Embryonic facial prominence (tissue), 1 donor: ENCODE measurements around the gene DEPDC5.
"Not testable (repeated sequence)": the region's sequence is repeated elsewhere in the genome, so short reads cannot be mapped to it uniquely, and the experiment has no call there.

Experiments
- DNase-seq: peaks from one replicate; pipeline ENCODE4 v3.0.0-alpha.2; 2016; ENCODE audit errors: extremely low spot score

Gene DEPDC5

DNA sequence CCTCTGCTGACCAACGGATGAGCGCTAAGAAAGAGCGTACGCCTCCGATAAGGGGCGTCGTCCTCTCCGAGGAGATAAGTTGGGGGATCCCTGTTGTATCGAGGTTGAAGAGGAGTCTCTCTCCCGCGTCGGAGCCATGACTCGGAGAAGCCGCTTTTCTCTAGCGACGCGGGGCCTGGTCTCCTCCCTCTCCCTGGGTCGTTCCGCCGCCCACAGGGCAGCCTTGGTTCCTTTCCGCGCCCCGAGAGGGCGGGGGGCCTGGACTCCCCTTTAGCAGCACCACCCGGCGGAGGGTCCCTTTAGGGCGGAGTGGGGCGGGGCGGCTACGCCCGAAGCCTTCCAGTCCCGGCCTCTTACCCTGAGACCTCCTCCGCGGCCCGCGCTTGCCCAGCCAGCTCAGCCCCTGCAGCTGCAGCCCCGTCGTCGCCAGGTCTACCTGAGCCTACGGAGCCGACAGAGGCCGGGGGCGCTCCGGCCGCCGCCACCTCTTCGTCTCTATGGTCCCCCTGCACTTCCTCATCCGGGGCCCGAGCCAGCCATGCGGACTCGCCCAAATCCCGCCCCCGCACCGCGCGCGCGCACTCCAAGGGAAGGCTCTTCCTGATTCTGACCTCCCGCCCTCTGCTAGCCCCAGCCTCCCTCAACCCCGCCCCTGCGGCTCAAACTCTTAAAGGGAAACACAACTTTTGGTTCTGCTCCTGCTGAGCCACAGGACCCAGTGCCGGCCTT, 4.0 kb upstream of the DEPDC5 start, which contains the start of gene PRR14L:
Gene PRR14L, minus strand, starts transcription at position 497 of the 729 bp plus-strand sequence. CDS start 11,272 bp downstream, outside the sequence.
- DNase-seq: peak; percentile 89

DNA sequence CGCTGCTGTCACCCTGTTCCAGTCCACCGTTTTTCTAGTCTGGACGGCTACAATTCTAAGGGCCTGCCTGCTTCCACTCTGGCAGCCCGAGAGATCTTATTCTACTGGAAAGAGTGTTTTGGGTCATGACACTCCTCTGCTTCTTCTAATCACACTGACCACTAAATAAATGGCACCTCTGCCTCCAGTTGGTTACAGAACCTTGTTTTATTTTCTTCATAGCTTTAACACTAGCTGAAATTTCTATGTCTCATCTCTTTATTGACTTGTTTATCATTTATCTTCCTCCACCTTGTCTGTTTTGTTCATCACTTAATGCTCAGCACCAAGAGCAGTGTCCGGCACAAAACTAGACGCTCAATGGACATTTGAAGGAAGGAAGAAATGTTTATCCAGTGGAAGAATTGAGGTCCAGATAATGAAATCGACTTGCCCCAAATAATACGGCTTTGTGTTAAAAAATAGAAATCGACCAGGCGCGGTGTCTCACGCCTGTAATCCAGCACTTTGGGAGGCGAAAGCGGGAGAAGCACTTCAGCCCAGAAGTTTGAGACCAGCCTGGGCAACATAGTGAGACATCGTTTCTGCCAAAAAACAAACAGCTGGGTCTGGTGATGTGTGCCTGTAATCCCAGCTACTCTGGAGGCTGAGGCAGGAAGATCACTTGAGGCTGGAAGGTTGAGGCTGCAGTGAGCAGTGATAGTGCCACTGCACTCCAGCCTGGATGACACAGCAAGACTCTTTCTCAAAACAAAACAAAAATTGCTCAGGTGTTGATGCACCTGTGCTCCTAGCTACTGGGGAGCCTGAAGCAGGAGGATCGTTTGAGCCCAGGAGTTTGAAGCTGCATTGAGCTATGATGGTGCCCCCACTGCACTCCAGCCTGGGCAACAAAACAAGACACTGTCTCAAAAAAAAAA, 3.2 kb upstream of the DEPDC5 start:
- no peak for DNase-seq

DNA sequence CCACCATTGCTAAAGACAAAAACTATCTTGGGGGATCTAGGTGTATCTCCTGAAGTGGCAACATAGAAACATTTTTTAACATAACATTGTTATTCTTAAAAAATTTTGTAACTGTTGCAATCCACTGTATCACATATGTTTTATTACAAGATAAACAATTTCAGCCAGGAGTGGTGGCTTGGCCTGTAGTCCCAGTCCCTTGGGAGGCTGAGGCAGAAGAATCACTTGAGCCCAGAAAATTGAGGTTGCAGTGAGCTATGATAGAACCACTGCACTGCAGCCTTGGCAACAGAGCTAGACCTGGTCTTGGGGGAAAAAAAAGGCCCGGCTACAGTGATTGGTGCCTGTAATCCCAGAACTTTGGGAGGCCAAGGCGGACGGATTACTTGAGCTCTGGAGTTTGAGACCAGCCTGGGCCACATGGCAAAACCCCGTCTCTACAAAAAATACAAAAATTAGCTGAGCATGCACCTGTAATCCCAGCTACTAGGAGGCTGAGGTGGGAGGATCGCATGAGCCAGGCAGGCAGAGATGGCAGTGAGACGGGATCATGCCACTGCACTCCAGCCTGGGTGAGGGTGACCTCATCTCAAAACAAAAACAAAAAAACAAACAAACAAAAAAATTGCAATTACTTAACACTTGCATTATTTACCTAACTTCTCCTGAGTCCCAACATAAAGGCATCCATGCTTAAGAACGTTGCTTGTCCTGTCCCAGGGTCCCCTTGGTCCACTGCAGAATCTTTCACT, 1.5 kb upstream of the DEPDC5 start:
- no peak for DNase-seq

DNA sequence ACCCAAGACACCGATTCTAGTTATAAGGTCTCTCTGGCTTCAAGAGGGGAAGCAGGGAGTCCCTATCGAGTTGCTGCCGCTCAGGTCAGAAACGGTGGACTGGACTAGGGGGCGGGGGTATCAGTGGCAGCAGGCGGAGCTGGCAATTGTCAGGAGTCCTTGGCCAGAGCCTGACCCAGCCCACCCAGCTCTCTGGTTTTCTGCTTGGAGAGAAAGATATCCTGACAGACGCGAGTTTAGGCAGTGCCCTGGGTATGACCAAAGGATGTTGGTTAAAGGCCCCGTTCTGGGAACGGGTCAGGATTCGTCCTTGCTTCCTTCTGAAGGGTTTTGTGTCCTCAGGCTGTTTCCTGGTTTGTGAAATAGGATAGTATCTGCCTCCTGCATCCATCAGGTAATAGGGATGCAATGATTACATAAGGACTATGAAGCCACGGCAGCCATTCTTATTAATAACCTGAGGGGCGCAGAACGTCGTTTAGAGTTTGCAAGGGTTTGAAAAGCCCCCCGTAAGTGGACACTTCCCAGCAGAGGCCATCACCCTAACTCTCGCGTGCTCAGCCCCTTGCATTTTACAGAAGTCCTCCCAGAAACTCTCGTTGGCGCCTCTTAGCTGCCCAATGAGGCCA, 700 bp upstream of the DEPDC5 start:
- DNase-seq: no peak

DNA sequence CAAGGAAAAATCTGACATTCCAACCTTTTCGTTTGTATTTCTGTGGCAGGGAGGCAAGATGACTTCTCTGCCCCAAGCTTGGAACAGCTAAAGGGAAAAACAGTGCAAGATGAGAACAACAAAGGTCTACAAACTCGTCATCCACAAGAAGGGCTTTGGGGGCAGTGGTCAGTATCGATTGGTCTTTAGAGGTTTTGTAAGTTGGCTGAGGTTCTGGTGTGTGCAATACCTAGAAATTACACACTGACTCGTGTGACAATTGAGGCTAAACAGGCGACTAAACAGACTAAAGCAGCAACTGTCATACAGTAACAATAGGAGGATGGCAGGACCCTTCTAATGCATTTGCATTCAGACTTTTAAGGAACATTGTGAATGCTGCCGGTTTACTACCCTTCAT, 994 bp downstream of the DEPDC5 start:
- DNase-seq: no peak

DNA sequence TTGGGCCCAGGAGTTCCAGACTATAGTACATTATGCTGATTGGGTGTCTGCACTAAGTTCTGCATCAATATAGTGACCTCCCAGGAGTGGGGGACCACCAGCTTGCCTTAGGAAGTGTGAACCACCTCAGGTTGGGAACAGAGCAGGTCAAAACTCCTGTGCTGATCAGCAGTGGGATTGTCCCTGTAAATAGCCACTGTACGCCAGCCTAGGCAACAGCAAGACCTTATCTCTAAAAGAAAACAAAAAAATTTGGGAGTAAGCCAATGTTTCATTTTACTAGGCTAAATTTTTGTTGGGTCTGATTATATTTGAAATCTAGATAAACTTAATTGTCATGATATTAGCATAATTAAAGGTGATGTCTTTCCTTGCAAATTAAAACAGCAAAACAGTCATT, 3.4 kb downstream of the DEPDC5 start:
- DNase-seq: no peak

DNA sequence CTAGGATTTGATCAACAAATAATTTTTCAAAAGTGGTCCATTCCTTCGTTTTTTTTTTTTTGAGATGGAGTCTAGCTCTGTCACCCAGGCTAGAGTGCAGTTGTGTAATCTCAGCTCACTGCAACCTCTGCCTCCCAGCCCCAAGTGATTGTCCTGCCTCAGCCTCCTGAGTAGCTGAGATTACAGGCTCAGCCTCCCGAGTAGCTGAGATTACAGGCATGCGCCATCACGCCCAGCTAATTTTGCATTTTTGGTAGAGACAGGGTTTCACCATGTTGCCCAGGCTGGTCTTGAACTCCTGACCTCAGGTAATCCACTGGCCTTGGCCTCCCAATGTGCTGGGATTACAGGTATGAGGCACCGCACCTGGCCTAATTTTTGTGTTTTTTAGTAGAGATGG, 5.0 kb downstream of the DEPDC5 start:
- DNase-seq: not testable (repeated sequence)

DNA sequence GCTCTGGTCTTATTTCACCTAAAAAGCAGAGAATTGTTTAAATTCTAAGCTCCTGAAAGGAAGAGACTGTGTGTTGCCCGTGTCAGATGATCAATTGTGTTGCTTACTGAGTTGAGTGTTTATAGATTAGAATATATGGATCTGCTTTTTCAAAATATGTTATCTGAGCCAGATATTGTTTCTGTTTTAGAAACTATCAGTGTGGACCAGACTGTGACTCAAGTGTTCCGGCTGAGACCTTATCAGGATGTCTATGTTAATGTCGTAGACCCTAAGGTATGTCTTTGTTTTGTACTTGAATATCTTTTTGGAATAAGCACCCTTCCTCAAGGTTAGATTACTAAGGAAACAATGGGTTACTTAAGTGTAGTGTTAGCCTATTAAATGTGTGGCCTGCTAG, 11.0 kb downstream of the DEPDC5 start:
- DNase-seq: no peak

DNA sequence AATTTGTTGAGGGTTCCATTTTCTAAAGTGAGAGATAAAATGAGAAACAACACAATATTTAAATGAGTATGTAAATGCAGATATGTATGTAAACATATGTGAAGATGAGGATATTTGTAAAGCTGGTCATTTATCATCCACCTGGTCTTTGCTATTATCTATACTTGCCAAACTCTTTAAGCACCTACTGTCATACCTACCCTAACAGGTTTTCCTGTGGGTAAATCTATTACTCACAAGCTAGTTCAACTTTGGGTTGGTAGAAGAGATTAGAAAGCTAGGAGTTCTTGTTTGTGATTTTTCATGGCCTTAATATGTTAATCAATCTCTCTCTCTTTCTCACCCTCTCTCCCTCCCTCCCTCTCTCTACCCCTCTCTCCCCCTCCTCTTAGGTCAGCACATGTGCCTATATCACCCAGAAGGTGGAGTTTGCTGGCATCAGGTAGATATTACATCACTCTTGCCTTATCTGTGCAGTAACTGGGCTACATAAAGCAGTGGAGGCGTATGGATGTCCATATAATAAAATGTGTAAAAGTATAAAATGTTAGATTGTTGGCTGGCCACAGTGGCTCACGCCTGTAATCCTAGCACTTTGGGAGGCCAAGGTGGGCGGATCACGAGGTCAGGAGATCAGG, 14.7 kb downstream of the DEPDC5 start:
- DNase-seq: no peak

DNA sequence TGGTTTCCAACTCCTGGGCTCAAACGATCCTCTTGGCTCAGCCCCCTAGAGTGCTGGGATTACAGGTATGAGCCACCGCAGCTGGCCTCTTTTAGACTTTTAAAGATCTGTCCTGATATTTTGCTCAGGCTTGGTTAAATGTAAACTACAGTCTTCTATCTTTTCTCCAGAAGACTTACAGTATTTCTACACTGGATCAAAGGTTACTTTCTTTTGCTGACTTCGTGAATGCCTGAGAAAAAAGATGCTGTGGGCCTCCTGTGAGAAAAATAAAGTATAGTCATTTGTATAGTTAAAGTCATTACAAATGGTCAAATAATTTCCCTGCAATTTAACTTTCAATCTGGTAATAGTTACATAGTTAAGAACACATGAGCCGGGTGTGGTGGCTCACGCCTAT, 19.6 kb downstream of the DEPDC5 start:
- no peak for DNase-seq

DNA sequence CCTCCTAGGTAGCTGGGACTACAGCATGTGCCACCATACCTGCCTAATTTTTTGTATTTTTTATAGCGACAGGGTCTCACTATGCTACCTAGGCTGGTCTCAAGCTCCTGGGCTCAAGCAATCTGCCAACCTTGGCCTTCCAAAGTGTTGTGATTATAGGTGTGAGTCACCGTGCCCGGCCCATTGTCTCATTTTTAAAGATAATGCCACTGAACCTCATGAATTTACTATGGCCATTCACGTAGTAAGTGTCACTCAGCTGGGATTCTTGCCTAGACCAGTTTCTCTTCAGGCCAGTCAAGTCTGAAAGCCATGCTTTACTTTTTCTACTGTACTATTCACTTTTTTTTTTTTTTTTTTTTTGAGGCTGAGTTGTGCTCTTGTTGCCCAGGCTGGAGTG, 22.4 kb downstream of the DEPDC5 start:
- no peak for DNase-seq

DNA sequence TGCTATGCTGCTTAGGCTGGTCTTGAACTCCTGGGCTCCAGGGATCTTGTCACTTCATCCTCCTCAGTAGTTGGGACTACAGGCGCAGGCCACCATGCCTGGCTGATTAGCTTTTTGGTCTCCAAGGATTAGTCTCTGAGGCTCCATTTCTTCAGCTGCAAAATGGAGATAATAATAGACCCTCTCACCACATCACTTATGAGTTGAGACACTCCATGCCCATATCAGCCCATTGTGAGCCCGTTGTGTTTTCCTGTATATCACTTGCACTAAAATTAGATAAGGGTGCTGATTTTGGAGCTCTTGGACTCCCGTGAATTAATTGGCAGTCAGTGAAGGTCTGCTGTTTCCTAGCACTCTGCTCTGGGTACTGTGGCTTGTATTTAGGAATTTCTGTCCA, 36.0 kb downstream of the DEPDC5 start:
- no peak for DNase-seq

DNA sequence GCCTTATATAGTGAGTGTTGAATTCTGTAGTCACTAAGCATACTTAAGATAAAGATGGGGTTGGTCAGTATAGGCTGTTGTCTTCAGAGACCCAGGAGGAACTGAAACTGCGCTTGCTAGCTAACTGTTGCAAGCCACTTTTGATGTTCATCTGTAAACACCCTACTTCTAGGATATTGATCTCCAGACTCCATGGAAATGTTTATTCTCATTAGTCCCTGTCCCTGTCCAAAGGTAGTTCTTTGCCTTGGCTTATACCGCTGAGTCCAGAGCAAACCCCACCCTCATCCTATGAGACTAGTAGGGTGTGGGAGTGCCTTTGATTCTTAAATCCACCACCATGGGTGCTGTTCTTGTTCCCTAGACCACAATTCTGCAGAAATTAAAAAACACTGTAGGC, 36.4 kb downstream of the DEPDC5 start:
- DNase-seq: no peak

DNA sequence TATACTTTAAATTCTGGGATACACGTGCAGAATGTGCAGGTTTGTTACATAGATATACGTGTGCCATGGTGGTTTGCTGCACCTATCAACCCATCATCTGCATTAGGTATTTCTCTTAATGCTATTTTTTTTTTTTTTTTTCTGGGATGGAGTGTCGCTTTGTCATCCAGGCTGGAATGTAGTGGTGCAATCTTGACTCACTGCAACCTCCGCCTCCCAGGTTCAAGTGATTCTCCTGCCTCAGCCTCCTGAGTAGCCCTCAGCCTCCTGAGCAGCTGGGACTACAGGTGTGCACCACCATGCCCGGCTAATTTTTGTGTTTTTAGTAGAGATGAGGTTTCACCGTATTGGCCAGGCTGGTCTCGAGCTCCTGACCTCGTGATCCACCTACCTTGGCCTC, 45.5 kb downstream of the DEPDC5 start:
- DNase-seq: not testable (repeated sequence)

DNA sequence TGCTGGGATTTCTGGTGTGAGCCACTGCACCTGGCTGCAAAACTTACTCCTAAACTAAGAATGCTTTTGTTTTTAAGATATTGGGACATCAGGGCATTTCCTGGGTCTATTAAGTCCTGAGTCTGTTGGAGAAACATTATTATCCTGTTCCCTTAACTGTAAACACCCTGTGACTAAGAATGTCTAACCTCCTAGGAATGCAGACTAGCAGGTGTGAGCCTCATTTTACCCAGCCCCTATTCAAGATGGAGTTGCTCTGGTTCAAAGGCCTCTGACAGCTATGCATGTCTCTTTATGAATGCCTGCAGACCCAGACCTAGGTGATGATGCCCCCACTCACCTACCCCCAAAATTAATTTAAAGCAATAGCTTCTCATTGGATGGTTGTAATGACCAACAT, 46.2 kb downstream of the DEPDC5 start:
- DNase-seq: no peak

DNA sequence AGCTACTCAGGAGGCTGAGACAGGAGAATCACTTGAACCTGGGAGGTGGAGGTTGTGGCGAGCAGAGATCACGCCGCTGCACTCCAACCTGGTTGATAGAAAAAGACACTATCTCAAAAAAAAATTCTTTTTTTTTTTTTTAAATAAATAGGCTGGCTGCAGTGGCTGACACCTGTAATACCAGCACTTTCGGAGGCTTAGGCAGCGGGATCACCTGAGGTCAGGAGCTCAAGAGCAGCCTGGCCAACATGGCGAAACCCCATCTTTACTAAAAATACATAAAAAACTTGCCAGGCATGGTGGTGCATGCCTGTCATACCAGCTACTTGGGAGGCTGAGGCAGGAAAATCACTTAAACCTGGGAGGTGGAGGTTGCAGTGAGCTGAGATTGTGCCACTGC, 47.0 kb downstream of the DEPDC5 start:
- not testable (repeated sequence) for DNase-seq

DNA sequence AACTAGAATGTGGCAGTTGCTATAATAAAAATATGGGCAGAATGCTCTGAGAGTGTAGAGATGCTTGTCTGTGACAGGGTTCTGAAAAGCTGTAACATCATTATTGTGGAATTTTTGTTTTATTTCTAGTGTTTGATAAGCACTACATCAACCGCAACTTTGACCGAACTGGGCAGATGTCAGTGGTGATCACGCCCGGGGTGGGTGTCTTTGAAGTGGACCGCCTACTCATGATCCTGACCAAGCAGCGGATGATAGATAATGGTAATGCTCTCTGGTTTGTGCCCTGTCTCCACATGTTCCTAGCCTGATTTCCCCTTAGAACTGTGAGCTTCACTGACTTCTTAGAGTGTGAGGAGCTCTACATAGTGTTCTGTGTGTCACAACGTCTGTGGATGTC, 48.8 kb downstream of the DEPDC5 start:
- DNase-seq: no peak

DNA sequence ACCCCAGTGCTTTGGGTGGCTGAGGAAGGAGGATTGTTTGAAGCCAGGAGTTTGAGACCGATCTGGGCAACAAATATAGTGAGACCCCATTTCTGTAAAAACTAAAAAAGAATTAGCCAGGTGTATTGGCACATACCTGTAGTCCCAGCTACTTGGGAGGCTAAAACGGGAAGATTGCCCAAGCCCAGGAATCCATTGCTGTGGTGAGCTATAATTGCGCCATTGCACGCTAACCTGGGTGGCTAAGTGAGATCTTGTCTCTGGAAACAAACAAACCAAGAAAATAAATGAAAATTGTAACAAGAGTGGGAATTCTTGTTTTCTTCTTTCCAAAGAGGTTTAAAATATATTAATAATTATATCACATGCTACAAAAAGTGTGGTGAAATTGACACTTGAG, 52.9 kb downstream of the DEPDC5 start:
- DNase-seq: no peak

DNA sequence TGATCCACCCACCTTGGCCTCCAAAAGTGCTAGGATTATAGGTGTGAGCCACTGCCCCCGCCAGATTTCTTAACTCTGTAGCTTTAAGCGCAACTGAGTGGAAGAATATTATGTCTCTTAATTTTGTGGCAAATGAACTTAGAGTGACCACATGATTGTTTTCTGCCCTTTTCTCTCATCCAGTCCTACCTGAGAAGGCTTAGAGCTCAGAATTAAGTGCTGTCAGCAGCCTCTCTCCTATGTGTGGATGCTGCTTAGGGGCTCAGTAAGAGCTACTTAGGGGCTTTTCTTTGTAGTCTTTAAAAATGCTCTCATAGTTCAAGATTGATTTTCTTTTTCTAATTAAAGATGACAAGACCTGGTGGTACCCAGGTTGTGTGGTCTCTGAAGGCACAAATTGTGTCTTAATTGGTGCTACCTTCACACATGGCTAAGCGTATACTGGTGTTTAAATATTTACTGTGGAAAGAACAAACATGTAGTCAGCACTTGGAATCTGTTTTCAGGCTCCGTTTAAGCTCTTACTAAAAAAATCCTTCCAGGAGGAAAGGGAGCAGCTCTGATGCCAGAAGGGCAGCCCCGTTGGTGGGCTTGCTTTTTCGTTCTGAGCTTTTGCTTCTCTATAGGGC, 59.3 kb downstream of the DEPDC5 start:
- DNase-seq: no peak

DNA sequence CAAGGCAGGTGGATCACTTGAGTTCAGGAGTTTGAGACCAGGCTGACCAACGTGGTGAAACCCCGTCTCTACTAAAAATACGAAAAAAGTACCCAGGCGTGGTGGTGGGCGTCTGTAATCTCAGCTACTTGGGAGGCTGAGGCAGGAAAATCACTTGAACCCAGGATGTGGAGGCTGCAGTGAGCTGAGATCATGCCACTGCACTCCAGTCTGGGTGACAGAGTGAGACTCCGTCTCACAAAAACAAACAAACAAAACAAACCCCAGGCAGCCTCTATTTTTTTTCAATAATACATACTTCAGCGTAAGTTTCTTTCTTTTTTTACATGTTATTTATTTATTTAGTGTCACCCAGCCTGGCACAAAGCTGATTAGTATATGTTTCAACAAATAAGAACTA, 60.1 kb downstream of the DEPDC5 start:
- not testable (repeated sequence) for DNase-seq

DNA sequence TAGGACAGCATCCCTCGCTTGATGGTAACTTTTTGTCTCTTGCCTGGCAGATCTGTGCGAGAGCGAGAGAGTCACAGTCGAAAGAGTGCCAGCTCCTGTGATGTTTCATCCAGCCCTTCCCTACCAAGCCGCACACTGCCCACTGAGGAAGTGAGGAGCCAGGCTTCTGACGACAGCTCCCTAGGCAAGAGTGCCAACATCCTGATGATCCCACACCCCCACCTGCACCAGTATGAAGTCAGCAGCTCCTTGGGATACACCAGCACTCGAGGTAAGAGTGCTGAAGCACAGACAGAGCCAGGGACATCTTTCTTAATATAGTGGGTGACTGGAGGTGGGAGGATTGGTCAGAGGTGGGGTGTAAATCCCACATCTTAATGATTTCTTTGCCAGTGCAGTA, 61.1 kb downstream of the DEPDC5 start:
- no peak for DNase-seq
